Aorta (tissue), 5 donors: Measurements from ENCODE around the gene UBE2F. TPM values are rescaled to one million over a fixed set of nuclear protein-coding genes. Genes with fewer than 3 reads are reported as not detected.
A peak's percentile ranks its signal among the peaks of the same experiment; 100 is the strongest.

Experiments used
- ATAC-seq: fragments of 200-7000 bp; cut with Tn5 transposase; one replicate; pipeline ENCODE4 v1.9.1; 2022; ENCODE audit warnings: moderate library complexity; ENCODE audit not compliant: low FRiP score
- DNase-seq, 2 donors: peaks; one replicate each; pipeline ENCODE4 v3.0.0-alpha.2; 2020
- H3K27ac ChIP-seq, 2 donors: one replicate each; pipeline ENCODE4 v1.5.1; 2013; ENCODE audit warnings: low read length in 2 of 2, mild to moderate bottlenecking in 2 of 2, moderate library complexity in 2 of 2, control low read depth in 1 of 2, inconsistent platforms in 1 of 2, low read depth in 1 of 2
- H3K27me3 ChIP-seq, 2 donors: one replicate each; pipeline ENCODE4 v1.6.1; 2013; ENCODE audit warnings: control low read depth in 1 of 2, low read length in 1 of 2, mild to moderate bottlenecking in 1 of 2, moderate library complexity in 1 of 2; ENCODE audit not compliant: insufficient read depth in 2 of 2, control insufficient read depth in 1 of 2
- H3K36me3 ChIP-seq, 2 donors: one replicate each; pipeline ENCODE4 v1.6.1; 2013; ENCODE audit warnings: control low read depth in 1 of 2, low read length in 1 of 2, mild to moderate bottlenecking in 1 of 2; ENCODE audit not compliant: insufficient read depth in 2 of 2, control insufficient read depth in 1 of 2
- H3K4me1 ChIP-seq, 2 donors: one replicate each; pipeline ENCODE4 v1.6.1; 2013; ENCODE audit warnings: low read length in 2 of 2, control low read depth in 1 of 2, mild to moderate bottlenecking in 1 of 2, moderate library complexity in 1 of 2; ENCODE audit not compliant: insufficient read depth in 2 of 2, control insufficient read depth in 1 of 2
- H3K4me3 ChIP-seq, 2 donors: one replicate each; pipeline ENCODE4 v1.5.1; 2013; ENCODE audit warnings: low read length in 2 of 2, control low read depth in 1 of 2, mild to moderate bottlenecking in 1 of 2
- H3K9me3 ChIP-seq: one replicate; pipeline ENCODE4 v1.6.1; 2013; ENCODE audit warnings: mild to moderate bottlenecking, low read length; ENCODE audit not compliant: control insufficient read depth
- WGBS, 2 donors: extraction: QIAGEN DNeasy Blood & Tissue Kit; methylation state at CpG; one replicate each; pipeline ENCODE4 v1.1.7; 2013; 5-methylcytosine and 5-hydroxymethylcytosine counted together
- intact Hi-C, 2 donors: fragments of 100-400 bp; cut with DNase I; formaldehyde crosslinking; loops; one replicate each; pipeline versions ENCODE4 v1.14.2 to v1.15.0; 2022
- long read RNA-seq, 2 donors: library from polyadenylated mRNA; unstranded; transcript quantifications; one replicate each; pipeline ENCODE4 v2.0.0, GENCODE V29; 2020 to 2021
- polyA plus RNA-seq, 2 donors: library from polyadenylated mRNA; stranded (reverse); fragments of 200-250 nt; gene quantifications; one replicate each; pipeline ENCODE4 v1.2.3, GENCODE V29; 2013
- total RNA-seq, 2 donors: library from RNA; stranded (reverse); fragmentation: NEBNext Ultra II Directional; extraction: Animal tissue kit (Norgen Biotek cat#: 25700); gene quantifications; one replicate each; pipeline ENCODE4 v1.2.1, GENCODE V29; 2021
- donor health status: healthy with polysubstance abuse.
- donor health status: Bipolar disorder and iron deficiency.
- donor health status: DM: no; HTN: no; CAD: no.
- donor health status: DM: no; HTN: no; CAD: no.
- donor health status: DM: yes; HTN: yes; CAD: no.

Gene UBE2F, protein sequence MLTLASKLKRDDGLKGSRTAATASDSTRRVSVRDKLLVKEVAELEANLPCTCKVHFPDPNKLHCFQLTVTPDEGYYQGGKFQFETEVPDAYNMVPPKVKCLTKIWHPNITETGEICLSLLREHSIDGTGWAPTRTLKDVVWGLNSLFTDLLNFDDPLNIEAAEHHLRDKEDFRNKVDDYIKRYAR
- 10 to 100 TPM; 42.5 to 44.7 TPM for total RNA-seq
- 10 to 100 TPM; 40.0 to 53.3 TPM for polyA plus RNA-seq
- long read RNA-seq, donor 1, transcript UBE2F-201 (10 exons, 2,009 nt): major isoform, 106 of 139 reads
- long read RNA-seq, donor 1, transcript UBE2F-215 (9 exons, 1,242 nt): minor isoform, 8 of 139 reads
- long read RNA-seq, donor 1, partial matches to known transcripts: 6 of 139 reads
- long read RNA-seq, donor 1, other reads (novel, unspliced or antisense): 13 of 139 reads
- long read RNA-seq, donor 2, transcript UBE2F-201 (10 exons, 2,009 nt): major isoform, 6 of 19 reads
- long read RNA-seq, donor 2, partial matches to known transcripts: 12 of 19 reads
- long read RNA-seq, donor 2, other reads (novel, unspliced or antisense): 0 of 19 reads

DNA sequence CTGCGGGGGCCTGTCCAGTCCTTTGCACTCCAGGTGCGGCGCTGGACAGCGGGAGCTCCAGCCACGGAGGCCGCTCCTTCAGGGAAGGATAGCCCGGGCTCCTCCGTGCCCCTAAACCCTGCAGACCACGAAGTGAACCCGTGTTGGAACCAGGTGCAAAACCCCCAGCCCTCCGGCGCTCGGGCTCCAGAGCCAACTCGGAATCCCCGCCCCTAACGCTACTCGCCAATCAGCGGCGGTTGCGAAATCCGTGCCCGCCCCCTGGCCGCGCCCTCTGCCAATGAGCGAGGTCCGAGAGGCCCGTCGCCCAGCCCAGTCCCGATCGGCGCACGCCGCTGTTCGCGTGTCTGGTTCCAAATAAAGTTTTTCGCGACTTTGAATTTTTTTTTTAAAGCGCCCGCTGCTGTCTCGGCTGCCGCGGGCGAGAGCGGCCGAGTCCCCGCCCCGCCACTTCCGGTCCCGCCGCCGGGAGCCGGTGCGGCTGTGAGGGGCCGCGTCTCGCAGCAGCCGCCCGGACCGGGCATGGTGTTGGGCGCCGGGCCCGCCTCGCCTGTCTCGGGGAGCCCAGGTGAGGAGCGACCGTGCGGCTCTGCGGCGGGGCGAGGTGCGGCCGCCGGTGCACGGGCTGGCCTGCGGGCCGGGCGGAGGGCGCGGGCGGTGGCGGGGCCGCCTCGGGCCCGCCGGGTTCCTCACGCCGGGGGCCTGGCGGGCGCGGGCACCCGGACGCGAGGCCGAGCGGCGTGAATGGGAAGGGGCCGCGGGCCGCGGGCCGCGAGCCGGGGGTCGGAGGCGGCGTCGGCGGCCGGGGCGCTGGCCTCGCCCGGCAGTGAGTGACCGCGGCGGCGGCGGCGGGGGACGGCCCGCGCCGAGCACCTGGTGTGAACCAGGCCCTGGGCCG is at the start of gene UBE2F:
UBE2F (plus strand) TSS at position 450 of the 898 bp plus-strand sequence. CDS start 6,094 bp downstream, outside the sequence.
- DNase-seq (peak; percentile 99), ATAC-seq (peak; percentile 98)
- peaks cover 0 to 2% of the 10 kb centered on the region in 2 donors for H3K4me1 ChIP-seq
- intact Hi-C loops: loop anchor here (2.0 to 5.0 kb wide), 3 partner anchors 35 to 108 kb away; partner anchors contain the start of genes SCLY (in 2 of the 2) and RAMP1 (in 1 of the 2)
- H3K27ac ChIP-seq: peak within 1 kb of the TSS in 1 of 2 donors; percentile 6
- H3K27me3 ChIP-seq: no peaks in the 10 kb centered on the region
- 0% methylated on average over 69 to 123 of the region's 123 CpGs for WGBS, 2 donors
- H3K9me3 ChIP-seq: peaks cover 2% of the 10 kb centered on the region
- peak within 1 kb of the TSS; percentile 94 for H3K4me3 ChIP-seq
- H3K36me3 ChIP-seq: no peaks in the 10 kb centered on the region

DNA sequence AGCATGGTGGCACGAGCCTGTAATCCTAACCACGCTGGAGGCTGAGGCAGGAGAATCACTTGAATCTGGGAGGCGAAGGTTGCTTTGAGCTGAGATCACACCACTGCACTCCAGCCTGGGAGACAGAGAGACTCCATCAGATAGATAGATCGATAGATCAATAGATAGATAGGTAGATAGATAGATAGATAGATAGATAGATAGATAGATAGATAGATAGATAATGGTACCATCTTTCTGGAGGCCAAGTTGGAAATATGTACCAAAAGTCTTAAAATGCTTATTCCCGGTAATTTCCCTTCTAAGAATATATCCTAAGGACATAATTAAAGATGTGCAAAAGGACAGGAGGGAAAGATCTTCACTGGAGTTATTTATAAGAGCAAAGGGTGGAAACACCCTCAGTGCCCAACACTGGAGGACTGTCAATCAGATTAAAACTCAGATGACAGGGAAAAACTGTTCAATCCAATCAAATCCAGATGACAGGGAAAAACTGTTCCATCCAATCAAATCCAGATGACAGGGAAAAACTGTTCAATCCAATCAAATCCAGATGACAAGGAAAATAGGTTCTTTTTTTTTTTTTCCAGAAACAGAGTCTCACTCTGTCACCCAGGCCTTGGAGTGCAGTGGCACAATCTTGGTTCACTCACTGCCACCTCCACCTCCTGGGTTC is 49.0 kb upstream of the UBE2F start:
- ATAC-seq (no peak), DNase-seq (no peak)
- Histone ChIP-seq H3K27ac (peak overlapping the region in 1 of 2 donors; percentile 18), H3K9me3 (no peaks in the 10 kb centered on the region), H3K36me3 (no peaks in the 10 kb centered on the region), H3K27me3 (no peaks in the 10 kb centered on the region), H3K4me1 (no peaks in the 10 kb centered on the region), H3K4me3 (no peak overlapping the region)
- 96 to 97% methylated on average over 5 of the region's 5 CpGs for WGBS, 2 donors
- intact Hi-C loops: no loop called here

DNA sequence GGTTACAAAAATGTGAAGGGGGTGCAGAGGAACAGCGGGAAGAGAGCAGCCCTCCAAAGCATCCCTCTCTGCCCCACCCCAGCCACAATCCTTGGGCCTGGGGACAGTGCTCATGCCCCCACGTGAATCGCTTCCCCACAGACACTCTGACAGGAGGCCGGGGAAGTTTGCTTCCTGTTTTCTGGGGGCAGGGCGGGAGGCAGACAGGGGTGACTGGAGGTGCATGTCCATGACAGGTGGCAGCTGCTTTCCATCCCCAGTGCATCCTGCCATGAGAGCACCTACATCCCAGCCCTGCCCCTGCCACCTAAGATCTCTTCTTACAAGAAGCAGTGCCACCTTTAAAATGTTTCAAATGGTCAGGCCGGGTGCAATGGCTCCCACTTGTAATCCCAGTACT is 47.2 kb upstream of the UBE2F start:
- H3K9me3 ChIP-seq: no peaks in the 10 kb centered on the region
- peak; percentile 54 to 73 for DNase-seq
- intact Hi-C loops: no loop called here
- no peaks in the 10 kb centered on the region for H3K36me3 ChIP-seq
- H3K4me1 ChIP-seq: no peaks in the 10 kb centered on the region
- no peak overlapping the region for H3K4me3 ChIP-seq
- no peak for ATAC-seq
- 33 to 34% methylated on average over 6 of the region's 6 CpGs for WGBS, 2 donors
- H3K27me3 ChIP-seq: no peaks in the 10 kb centered on the region
- peak overlapping the region; percentile 59 to 78 for H3K27ac ChIP-seq

DNA sequence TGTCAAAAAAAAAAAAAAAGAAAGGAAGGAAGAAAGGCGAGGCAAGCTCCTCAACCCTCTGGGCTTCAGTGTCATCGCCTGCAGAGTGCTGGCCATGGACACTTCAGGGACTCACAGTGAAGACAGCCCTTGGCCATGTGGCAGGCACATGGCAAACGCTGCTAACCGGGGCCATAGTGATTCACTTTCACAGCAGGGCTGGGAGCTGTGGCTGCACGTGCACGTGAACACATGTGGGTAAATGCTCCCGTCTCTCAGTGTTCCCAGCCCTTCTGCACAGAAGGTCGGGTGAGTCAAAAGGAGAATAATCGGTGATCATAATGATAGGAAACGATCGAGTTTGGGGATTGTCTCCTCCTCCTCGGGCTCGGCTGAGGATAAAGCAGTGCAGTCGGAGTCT is 46.1 kb upstream of the UBE2F start:
- Histone ChIP-seq H3K4me1 (no peaks in the 10 kb centered on the region), H3K27ac (no peak overlapping the region), H3K27me3 (no peaks in the 10 kb centered on the region), H3K4me3 (no peak overlapping the region), H3K36me3 (no peaks in the 10 kb centered on the region), H3K9me3 (no peaks in the 10 kb centered on the region)
- intact Hi-C loops: loop anchor here in 1 of 2 donors (5.0 kb wide), 1 partner anchor 222 kb away; no protein-coding TSS in a partner anchor
- DNase-seq (peak in 1 of 2 donors; percentile 64), ATAC-seq (no peak)
- 93 to 96% methylated on average over 14 of the region's 14 CpGs for WGBS, 2 donors

DNA sequence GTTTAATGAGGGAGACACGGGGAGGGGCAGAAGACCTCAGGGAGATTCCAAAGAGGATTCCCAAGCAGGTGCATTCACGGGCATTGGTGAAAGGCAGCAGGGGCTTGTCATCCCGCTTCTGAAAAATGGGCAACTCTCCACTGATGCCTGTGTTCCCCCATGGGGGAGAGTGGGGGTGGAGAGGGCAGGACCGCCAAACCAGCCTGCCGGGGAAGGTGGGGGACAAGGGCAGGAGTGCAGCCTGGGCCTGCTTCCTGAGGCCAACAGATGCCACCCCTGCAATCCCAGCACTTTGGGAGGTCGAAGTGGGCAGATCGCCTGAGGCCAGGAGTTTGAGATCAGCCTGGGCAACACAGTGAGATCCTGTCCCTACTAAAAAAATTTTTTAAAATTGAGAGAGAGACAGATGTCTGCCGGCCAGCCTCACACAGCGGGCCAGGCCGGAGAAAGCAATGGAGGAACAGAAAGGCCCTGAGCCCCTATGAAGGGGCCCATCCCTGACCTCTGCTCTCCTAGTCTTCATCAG is 44.8 kb upstream of the UBE2F start:
- Histone ChIP-seq H3K27ac (peak overlapping the region; percentile 45 to 86), H3K9me3 (no peaks in the 10 kb centered on the region), H3K36me3 (no peaks in the 10 kb centered on the region), H3K4me3 (no peak overlapping the region), H3K27me3 (no peaks in the 10 kb centered on the region), H3K4me1 (no peaks in the 10 kb centered on the region)
- DNase-seq: no peak
- ATAC-seq: no peak
- 93 to 95% methylated on average over 10 of the region's 10 CpGs for WGBS, 2 donors
- intact Hi-C loops: loop anchor here in 1 of 2 donors (5.0 kb wide), 1 partner anchor 220 kb away; no protein-coding TSS in a partner anchor

DNA sequence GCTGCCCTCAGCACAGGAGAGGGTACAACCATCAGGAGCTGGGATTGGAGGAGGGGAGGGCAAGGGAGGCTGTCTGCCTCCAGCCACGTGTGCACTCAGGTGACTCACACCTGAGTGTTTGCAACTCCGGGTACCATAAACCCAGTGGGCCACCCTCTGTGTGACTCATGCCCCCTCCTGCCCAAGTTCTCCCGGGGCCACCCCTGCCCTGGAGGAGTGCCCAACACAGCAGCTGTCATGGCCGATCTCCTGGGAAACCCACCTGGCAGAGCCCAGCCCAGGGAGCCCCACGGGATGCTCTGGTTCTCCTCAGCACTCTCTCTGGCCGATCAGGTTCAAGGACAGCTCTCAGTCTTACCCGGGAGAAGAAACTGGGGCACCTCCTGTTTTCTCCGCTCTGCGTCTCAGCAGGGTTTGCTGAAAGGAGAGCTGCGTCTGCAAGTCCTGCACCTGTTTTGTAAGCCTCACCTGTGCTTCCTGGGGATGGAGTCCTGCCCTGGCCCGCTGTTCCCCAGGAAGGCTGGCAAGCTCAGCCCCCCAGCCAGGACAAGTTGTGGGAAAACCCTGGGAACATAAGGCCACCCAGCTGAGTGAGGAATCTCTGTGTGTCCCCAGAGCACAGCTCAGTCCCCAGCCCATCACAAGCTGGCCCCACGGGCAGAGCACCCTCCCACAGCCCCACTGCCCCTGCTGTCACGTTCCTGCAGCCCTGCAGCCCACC is 44.0 kb upstream of the UBE2F start:
- Histone ChIP-seq H3K9me3 (no peaks in the 10 kb centered on the region), H3K27me3 (no peaks in the 10 kb centered on the region), H3K36me3 (no peaks in the 10 kb centered on the region), H3K27ac (peak overlapping the region; percentile 45 to 86), H3K4me1 (no peaks in the 10 kb centered on the region), H3K4me3 (no peak overlapping the region)
- ATAC-seq (peak; percentile 48), DNase-seq (peak in 1 of 2 donors; percentile 81)
- WGBS, 2 donors: 26 to 35% methylated on average over 12 to 13 of the region's 13 CpGs
- intact Hi-C loops: loop anchor here in 1 of 2 donors (5.0 kb wide), 1 partner anchor 220 kb away; no protein-coding TSS in a partner anchor

DNA sequence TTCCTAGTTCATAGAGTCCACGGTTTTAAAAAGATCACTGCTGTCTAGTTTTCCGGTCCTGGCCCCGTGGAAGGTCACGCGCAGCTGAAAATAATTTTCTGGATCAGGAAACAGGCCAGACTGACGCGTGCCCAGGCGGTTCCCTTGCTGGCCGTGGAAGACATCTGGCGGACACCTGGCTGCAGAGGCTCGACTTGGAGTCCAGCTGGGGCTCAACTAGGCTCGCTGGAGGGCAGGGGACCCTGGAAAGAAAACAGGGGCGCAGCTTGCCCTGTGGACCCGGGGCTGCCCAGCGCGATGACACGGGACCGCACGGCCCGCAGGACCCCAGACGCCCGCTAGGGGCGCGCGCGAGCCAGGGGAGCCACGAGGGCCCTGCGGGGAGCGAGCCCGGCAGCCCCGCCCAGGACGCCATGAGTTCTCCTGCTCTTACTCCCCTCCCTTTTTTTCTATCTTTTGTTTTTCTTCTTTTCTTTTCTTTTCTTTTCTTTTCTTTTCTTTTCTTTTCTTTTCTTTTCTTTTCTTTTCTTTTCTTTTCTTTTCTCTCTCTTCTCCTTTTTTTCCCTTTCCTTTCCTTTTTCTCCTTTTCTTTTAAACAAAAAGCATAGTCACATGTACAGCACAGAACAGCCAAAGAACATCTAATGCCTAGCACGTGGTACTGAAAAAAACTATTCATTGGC is 43.2 kb upstream of the UBE2F start:
- Histone ChIP-seq H3K9me3 (no peaks in the 10 kb centered on the region), H3K27me3 (no peaks in the 10 kb centered on the region), H3K36me3 (no peaks in the 10 kb centered on the region), H3K4me1 (no peaks in the 10 kb centered on the region), H3K27ac (peak overlapping the region in 1 of 2 donors; percentile 86), H3K4me3 (no peak overlapping the region)
- peak; percentile 95 for ATAC-seq
- 1 to 3% methylated on average over 33 of the region's 33 CpGs for WGBS, 2 donors
- intact Hi-C loops: loop anchor here in 1 of 2 donors (1.0 to 5.0 kb wide), 2 partner anchors 65 to 219 kb away; no protein-coding TSS in a partner anchor
- DNase-seq: peak; percentile 89 to 93
